ENCODE results near the gene SAA4.
A peak's percentile ranks its signal among the peaks of the same experiment; 100 is the strongest.
"Not testable (repeated sequence)": the region's sequence is repeated elsewhere in the genome, so short reads cannot be mapped to it uniquely, and the experiment has no call there.

SAA4 gene

GRCh38 chr11:18246379-18247190, 10.0 kb upstream of the SAA4 start:
- not testable (repeated sequence) for DNase-seq

DNA sequence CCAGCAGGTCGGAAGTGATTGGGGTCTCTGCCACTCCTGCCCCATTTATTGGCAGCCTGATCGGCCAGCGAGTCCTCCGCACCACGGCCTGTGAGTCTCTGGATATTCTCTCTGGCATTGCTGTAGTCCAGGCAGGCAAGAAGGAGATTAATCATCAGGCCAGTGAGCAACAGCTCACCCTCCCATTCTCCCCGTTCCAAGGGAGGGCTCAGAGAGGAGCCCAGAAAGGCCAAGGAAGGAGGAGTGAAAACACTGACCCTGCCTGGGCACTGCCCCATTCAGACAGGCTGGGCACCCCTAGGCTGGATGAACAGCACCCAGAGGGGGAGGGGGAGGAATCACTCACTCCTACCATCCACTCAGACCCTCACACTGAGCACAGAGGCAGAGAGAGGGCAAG, 8.8 kb upstream of the SAA4 start:
- no peak for DNase-seq

GRCh38 chr11:18243783-18244362, 7.3 kb upstream of the SAA4 start:
- DNase-seq, result peak; percentile 21

DNA sequence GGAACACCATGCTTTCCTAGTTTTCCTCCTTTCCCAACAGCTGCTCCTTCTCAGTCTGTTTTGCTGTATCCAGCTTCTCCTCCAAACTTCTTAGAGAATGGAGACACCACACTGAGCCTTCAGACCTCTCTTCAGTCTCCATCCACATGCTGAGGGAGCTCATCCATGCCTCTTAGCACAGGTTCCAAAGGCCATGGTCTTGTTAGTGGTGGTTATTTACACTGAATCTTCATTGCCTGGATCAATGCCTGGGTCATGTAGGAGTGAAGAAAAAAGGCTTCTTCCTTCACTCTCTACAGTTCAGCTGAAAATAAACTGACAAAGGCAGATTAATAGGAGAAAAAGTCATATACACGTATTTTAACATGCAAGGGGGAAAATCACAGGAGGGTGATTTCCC, 3.1 kb upstream of the SAA4 start:
- DNase-seq, result no peak

DNA sequence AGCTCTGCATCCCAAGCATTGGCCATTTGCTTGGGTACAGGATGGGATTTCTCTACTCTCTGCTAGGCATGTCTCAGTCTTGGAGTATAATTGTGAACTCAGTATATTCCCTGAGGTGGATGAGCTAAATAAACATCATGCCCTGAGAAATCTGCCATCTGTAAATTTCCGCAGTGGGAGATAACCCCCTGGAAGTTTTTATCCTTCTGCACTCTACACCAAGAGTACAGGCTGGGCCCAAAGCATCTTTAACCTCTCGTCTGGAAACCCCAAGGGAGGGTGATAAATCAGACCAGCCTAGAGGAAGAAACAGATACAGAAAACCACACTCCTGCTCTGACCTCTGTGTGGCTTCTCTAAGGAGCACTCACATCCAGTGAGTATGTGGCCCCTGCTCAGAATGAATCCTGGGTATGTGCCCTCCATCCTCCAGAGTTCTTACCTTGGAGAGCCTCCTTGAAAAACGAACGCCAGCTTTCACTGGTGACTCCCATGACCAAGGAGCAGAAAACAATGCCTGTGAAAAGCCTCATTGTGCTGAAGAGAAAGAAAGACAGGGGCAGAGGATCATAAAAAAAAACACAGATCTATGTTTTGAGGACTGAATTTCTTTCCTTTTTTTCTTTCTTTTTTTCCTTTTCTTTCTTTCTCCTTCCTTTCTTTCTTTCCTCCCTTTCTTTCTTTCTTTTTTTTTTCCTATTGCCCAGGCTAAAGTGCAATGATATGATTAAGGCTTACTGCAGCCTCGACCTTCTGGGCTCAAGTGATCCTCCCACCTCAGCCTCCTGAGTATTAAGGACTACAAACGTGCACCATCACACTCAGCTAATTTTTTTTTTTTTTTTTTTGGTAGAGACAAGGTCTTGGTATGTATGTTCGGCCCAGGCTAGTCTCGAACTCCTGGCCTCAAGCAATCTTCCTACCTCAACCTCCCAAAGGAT, 938 bp downstream of the SAA4 start:
- no peak for DNase-seq

- no peak for DNase-seq
Observed at GRCh38 chr11:18233912-18234311, 2.7 kb downstream of the SAA4 start.

DNA sequence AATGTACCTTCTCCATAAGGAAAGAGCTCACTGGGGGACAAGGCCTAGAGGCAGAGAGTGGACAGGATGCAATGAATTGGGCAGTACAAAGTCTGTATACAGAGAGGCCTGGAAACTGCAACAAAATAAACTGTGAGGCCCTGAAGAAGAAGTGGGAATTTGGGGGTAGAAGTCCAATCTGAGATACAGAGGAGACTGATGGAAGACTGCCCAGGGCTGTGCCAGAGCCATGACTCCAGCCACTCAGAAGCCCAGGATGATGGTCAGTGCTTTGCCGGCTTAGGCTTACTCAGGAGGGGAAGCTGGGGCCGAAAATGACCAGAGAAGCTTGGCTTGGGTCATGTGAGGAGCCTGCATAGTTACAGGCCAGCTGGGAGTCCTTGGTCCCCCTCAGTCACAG, 5.7 kb downstream of the SAA4 start:
- DNase-seq, result no peak

- no peak for DNase-seq
Observed at GRCh38 chr11:18229501-18229900, 7.1 kb downstream of the SAA4 start.

DNA sequence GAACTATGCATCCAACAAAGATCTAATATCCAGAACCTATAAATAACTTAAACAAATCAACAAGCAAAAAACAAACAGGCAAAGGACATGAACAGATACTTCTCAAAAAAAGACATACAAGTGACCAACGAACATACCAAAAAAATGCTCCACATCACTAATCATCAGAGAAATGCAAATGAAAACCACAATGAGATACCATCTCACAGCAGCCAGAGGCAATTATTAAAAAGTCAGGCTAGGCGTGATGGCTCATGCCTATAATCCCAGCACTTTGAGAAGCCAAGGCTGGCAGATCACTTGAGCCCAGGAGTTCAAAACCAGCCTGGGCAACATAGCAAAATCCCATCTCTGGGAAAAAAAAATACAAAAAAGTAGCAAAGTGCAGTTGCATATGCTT, 10.7 kb downstream of the SAA4 start:
- no peak for DNase-seq

GRCh38 chr11:18223591-18224387, 12.8 kb downstream of the SAA4 start:
- DNase-seq, result no peak

DNA sequence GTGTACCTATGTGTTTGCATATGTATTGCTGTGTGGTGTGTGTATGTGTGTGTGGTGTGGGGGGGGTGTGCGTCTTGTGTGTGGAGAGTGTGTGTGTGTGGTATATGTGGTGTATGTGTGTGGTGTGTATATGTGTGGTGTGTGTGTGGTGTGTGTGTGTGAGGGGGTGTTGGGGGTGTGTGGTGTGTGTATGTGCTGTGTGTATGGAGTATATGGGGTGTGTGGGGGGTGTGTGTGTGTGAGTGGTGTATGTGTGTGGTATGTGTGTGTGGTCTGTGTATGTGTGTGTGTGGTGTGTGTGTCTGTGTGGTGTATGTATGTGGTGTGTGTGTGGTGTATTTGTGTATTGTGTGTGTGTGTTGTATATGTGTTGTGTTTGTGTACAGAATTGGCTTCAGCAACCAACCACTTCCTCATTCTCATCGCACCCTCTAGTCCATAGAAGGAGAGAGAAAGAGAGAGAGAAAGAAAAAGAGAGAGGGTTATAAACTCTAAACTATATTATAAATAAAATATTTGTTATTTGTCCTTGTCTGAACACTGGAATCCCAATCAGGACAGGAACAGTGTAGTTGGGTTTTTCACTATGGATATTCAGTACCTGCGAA, 13.7 kb downstream of the SAA4 start:
- no peak for DNase-seq

GRCh38 chr11:18221274-18221876, 15.2 kb downstream of the SAA4 start:
- DNase-seq, result no peak

DNA sequence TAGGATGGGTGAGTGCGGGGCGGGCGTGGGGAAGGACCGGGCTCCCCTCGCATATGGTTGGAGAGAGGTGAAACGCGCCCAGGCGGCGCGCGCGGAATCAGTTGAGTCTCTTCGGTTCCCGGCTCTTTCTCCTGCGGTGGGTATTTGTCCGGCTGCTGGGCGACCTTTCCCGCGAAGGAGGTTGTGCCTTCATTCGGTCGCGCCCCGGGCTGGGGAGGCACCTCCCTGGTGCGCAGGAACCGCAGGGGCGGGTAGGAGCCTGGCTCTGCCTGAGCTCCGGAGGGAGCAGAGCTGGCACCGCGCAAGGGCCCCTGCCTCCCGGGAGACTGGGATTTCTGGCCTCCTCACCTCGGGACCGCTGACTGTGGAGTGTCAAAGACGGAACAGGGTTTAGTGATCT, 27.5 kb downstream of the SAA4 start:
- DNase-seq, result no peak

GRCh38 chr11:18204771-18205170, 31.8 kb downstream of the SAA4 start:
- no peak for DNase-seq

- DNase-seq, result no peak
Observed at GRCh38 chr11:18204220-18204619, 32.4 kb downstream of the SAA4 start.

DNA sequence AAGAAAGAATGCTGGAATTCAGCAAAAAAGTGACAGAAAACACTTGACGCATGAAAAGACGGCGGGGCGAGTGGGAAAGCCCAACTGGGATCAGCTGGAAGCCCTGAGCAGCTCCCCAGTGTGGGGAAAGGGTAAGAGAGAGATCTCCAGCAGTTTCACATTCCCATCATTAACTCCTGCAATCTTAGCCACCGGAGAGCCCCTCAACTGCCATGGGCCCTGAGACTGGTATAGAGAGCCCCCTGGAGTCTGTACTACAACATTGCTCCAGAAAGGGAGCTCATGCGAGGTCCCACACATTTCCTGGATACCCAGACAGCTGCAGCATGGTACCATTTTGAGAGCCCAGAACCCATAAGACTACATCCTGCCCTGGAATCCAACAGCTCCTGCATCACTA, 32.9 kb downstream of the SAA4 start:
- no peak for DNase-seq

DNA sequence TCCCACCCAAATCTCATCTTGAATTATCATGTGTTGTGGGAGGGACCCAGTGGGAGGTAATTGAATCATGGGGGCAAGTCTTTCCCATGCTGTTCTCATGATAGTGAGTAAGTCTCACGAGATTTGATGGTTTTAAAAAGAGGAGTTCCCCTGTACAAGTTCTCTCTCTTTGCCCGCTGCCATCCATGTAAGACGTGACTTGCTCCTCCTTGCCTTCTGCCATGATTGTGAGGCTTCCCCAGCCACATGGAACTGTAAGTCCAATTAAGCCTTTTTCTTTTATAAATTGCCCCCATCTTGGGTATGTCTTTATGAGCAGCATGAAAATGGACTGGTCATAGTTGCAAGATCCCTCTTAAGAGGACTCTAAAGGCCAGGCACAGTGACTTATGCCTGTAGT, 38.9 kb downstream of the SAA4 start:
- DNase-seq, result not testable (repeated sequence)

DNA sequence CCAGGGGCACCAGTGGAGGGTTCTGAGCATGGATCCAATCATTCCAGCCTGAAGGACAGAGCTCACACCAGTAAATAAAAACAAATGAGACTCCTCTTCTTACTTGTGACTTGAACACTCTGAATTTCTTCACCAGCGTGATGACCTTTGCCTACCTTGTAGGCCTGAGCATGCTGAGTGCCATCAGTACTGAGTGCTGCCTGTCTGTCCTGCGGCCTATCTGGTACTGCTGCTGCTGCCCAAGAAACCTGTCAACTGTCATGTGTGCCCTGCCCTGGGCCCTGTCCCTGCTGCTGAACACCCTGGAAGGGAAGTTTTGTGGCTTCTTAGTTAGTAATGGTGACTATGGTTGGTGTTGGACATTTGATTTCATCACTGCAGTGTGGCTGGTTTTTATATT, 40.1 kb downstream of the SAA4 start:
- DNase-seq, result no peak

DNA sequence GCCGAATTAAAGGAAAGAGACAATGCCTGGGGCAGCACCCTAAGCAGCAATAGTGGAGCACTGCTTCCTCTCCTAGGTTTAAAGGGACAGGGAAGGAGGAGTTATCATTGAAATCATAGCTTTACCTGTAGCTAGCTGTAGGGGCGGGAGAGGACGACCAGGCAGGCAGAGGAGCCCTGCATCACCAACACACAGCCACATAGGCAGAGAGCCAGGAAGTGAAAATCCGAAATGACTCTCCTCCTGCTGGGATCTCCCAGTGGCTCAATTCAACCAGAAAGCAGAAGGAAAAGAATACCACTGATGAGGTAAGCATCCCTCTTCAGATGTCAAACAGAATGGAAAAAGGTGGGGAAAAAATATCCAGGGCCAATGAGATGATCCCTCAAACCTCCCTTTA, 43.6 kb downstream of the SAA4 start:
- DNase-seq, result no peak

DNA sequence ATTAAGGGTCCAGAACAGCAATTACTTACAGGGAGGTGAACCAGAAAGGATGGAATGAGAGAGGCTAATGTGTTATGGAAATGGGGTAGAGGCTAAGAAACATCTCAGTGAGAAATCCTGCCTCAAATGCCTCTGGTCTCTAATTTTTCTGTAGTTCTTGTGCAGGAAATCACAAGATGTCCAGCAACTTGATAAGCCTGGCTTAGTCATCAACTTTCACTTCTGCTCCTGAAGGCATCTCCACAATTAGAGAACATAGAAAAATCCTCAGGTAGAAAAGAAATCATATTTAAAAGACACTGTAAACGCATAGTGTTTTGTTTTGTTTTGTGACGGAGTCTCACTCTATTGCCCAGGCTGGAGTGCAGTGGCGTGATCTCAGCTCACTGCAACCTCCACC, 45.2 kb downstream of the SAA4 start:
- DNase-seq, result no peak

DNA sequence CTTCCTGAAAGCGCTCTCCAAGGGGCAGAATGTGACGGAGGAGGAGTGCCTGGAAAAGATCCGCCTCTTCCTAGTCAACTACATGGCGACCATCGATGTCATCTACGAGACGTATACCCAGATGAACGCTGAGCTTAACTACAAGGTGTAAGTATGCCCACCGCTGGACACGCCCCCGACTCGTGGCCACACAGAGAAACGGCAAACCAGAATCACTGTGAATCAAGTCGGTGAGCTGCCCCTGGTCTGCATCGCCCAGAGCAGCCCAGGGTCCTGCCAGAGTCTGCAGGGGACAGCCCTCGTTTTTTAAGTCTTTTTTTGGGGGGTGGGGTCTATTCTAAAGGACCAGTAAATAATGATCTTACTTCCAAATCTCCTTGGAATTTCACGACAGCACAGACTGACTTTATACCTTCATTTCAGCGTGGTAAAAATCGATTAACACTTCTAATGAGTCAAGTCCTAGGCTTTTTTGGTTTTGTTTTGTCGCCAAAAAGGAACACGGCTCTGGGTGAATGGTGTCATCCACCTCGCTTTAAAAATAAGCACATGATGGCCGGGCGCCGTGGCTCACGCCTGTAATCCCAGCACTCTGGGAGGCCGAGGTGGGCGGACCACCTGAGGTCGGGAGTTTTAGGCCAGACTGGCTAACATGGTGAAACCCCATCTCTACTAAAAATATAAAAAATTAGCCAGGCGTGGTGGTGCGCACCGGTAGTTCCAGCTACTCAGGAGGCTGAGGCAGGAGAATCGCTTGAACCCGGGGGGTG, 46.9 kb downstream of the SAA4 start:
- not testable (repeated sequence) for DNase-seq

Data from NCI-H1048 (cell line).